Trophoblast cell (in vitro differentiated cells and primary cell): ENCODE measurements around the gene COL1A2.

Experiments used
- DNase-seq, 2 donors: peaks; one replicate each; pipeline ENCODE4 v3.0.0-alpha.2; 2016
- H2AFZ ChIP-seq: 2 replicates; pipeline ENCODE4 v1.6.1; 2013; ENCODE audit warnings: low read length, moderate library complexity, mild to moderate bottlenecking; ENCODE audit not compliant: insufficient read depth, poor library complexity
- H2AK5ac ChIP-seq: 2 replicates; pipeline ENCODE4 v1.6.1; 2013; ENCODE audit warnings: mild to moderate bottlenecking, low read length
- H2BK120ac ChIP-seq: 2 replicates; pipeline ENCODE4 v1.6.1; 2013; ENCODE audit warnings: low read length, mild to moderate bottlenecking, moderate library complexity; ENCODE audit not compliant: insufficient read depth, poor library complexity
- H2BK12ac ChIP-seq: 2 replicates; pipeline ENCODE4 v1.6.1; 2013; ENCODE audit warnings: mild to moderate bottlenecking, low read length, moderate library complexity
- H2BK5ac ChIP-seq: 2 replicates; pipeline ENCODE4 v1.6.1; 2013; ENCODE audit warnings: low read length, low read depth, moderate library complexity, mild to moderate bottlenecking; ENCODE audit not compliant: poor library complexity
- H3K14ac ChIP-seq: 2 replicates; pipeline ENCODE4 v1.6.1; 2013; ENCODE audit warnings: mild to moderate bottlenecking, low read length
- H3K18ac ChIP-seq: 2 replicates; pipeline ENCODE4 v1.6.1; 2013; ENCODE audit warnings: mild to moderate bottlenecking, low read length
- H3K23ac ChIP-seq: 2 replicates; pipeline ENCODE4 v1.6.1; 2013; ENCODE audit warnings: low read length
- H3K27ac ChIP-seq: 2 replicates; pipeline ENCODE4 v1.5.1; 2013; ENCODE audit warnings: low read depth, mild to moderate bottlenecking, inconsistent platforms, low read length, moderate library complexity
- H3K27me3 ChIP-seq: 2 replicates; pipeline ENCODE4 v1.6.1; 2013; ENCODE audit warnings: inconsistent platforms, mild to moderate bottlenecking, low read length, moderate library complexity; ENCODE audit not compliant: insufficient read depth
- H3K36me3 ChIP-seq, 2 experiments: 1 replicate in 1 of 2; 2 replicates in 1 of 2; pipeline ENCODE4 v1.6.1; 2013; ENCODE audit warnings: low read length in 2 of 2, mild to moderate bottlenecking in 2 of 2, moderate library complexity in 1 of 2; ENCODE audit not compliant: insufficient read depth in 2 of 2, control insufficient read depth in 1 of 2
- H3K4ac ChIP-seq: 2 replicates; pipeline ENCODE4 v1.6.1; 2013; ENCODE audit warnings: low read depth, mild to moderate bottlenecking, low read length, moderate library complexity
- H3K4me1 ChIP-seq, 2 experiments: 1 replicate in 1 of 2; 2 replicates in 1 of 2; pipeline ENCODE4 v1.6.1; 2013; ENCODE audit warnings: low read length in 2 of 2, mild to moderate bottlenecking in 2 of 2, moderate library complexity in 1 of 2; ENCODE audit not compliant: insufficient read depth in 2 of 2, control insufficient read depth in 1 of 2
- H3K4me2 ChIP-seq: 2 replicates; pipeline ENCODE4 v1.6.1; 2013; ENCODE audit warnings: inconsistent platforms, mild to moderate bottlenecking, low read length, moderate library complexity
- H3K4me3 ChIP-seq: 2 replicates; pipeline ENCODE4 v1.5.1; 2013; ENCODE audit warnings: mild to moderate bottlenecking, low read depth, low read length, inconsistent platforms
- H3K79me1 ChIP-seq: one replicate; pipeline ENCODE4 v1.6.1; 2013; ENCODE audit warnings: low read length
- H3K79me2 ChIP-seq: 2 replicates; pipeline ENCODE4 v1.6.1; 2013; ENCODE audit warnings: low read length, mild to moderate bottlenecking; ENCODE audit not compliant: control insufficient read depth, insufficient read depth, poor library complexity
- H3K9ac ChIP-seq: 2 replicates; pipeline ENCODE4 v1.6.1; 2013; ENCODE audit warnings: mild to moderate bottlenecking, low read length
- H3K9me3 ChIP-seq: 2 replicates; pipeline ENCODE4 v1.6.1; 2013; ENCODE audit warnings: low read depth, mild to moderate bottlenecking, control low read depth, inconsistent platforms, low read length; ENCODE audit not compliant: insufficient read depth
- H4K12ac ChIP-seq: 2 replicates; pipeline ENCODE4 v1.6.1; 2013; ENCODE audit warnings: low read depth, mild to moderate bottlenecking, low read length, moderate library complexity
- H4K8ac ChIP-seq: 2 replicates; pipeline ENCODE4 v1.6.1; 2013; ENCODE audit warnings: low read depth, mild to moderate bottlenecking, low read length, moderate library complexity
- H4K91ac ChIP-seq: one replicate; pipeline ENCODE4 v1.6.1; 2013; ENCODE audit warnings: low read depth, mild to moderate bottlenecking, low read length, moderate library complexity
- WGBS: extraction: QIAGEN DNeasy Blood & Tissue Kit; methylation state at CpG from one replicate; pipeline ENCODE4 v1.1.7; 2013; ENCODE audit warnings: missing lambda C conversion rate; ENCODE audit not compliant: insufficient read length, insufficient coverage; ENCODE audit errors: extremely low coverage; 5-methylcytosine and 5-hydroxymethylcytosine counted together

COL1A2 gene

DNA sequence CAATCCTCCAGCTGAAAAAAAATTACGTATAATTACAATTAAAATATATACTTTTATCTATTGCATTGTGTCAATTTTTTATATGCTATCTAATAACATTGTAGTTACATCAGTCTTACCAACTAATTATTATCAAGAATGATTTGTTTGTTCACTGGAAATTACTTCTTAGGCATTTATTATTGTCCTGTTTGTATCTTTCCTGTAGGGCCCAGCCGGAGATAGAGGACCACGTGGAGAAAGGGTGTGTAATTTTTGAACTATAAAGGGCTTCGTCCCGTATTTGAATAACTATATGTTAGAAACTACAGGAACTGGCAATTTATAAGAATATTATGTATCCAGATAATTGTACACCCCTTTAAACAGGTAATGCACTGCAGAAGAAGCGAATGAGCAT lies 4.1 kb downstream of the COL1A2 start:
- no peak overlapping the region for H3K27ac ChIP-seq
- no peak overlapping the region for H4K91ac ChIP-seq
- WGBS = no CpG with 5 or more reads among the region's 6 CpGs
- H3K4me1 ChIP-seq = peaks cover 3% of the 10 kb centered on the region in 2 experiments
- H3K36me3 ChIP-seq = peaks cover 2 to 9% of the 10 kb centered on the region in 2 experiments
- no peak overlapping the region for H3K4me3 ChIP-seq
- no peak overlapping the region for H4K12ac ChIP-seq
- H3K79me1 ChIP-seq = peaks cover 15% of the 10 kb centered on the region
- peaks cover 3% of the 10 kb centered on the region for H3K79me2 ChIP-seq
- H3K9me3 ChIP-seq = no peaks in the 10 kb centered on the region
- H2BK5ac ChIP-seq = no peak overlapping the region
- no peak overlapping the region for H2AFZ ChIP-seq
- no peak overlapping the region for H4K8ac ChIP-seq
- H2AK5ac ChIP-seq = no peak overlapping the region
- H3K23ac ChIP-seq = no peak overlapping the region
- H2BK12ac ChIP-seq = no peak overlapping the region
- no peak overlapping the region for H3K14ac ChIP-seq
- H3K18ac ChIP-seq = no peak overlapping the region
- no peak overlapping the region for H3K4me2 ChIP-seq
- DNase-seq = no peak
- H3K9ac ChIP-seq = no peak overlapping the region
- H3K27me3 ChIP-seq = no peaks in the 10 kb centered on the region
- H3K4ac ChIP-seq = no peak overlapping the region
- H2BK120ac ChIP-seq = no peak overlapping the region

DNA sequence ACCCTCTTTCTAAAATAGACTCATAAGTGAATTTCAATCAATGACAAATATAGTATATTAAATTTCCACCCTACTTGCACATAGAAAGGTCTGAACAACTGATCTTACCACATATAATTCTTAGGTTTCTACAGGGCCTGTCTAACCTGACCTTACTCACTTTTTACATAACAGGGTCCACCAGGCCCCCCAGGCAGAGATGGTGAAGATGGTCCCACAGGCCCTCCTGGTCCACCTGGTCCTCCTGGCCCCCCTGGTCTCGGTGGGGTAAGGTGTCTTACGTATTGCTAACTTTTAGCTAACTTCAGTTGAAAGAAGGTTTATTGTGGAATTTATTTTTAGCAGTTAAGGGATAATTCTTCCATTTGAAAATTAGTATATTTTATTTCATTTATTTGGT lies 5.3 kb downstream of the COL1A2 start:
- Histone ChIP-seq H2BK120ac (no peak overlapping the region), H2AFZ (no peak overlapping the region), H4K8ac (no peak overlapping the region), H3K9ac (no peak overlapping the region), H4K12ac (no peak overlapping the region), H3K79me1 (peaks cover 7% of the 10 kb centered on the region), H2BK12ac (no peak overlapping the region), H2AK5ac (no peak overlapping the region), H3K4ac (no peak overlapping the region), H3K18ac (no peak overlapping the region), H3K14ac (no peak overlapping the region), H3K23ac (no peak overlapping the region), H2BK5ac (no peak overlapping the region), H3K36me3 (peaks cover 4 to 17% of the 10 kb centered on the region in 2 experiments), H3K9me3 (no peaks in the 10 kb centered on the region), H3K4me3 (no peak overlapping the region), H3K79me2 (peaks cover under 1% of the 10 kb centered on the region), H4K91ac (no peak overlapping the region), H3K4me1 (no peaks in the 10 kb centered on the region), H3K27ac (no peak overlapping the region), H3K4me2 (no peak overlapping the region), H3K27me3 (no peaks in the 10 kb centered on the region)
- no peak for DNase-seq
- WGBS = no CpG with 5 or more reads among the region's 2 CpGs

DNA sequence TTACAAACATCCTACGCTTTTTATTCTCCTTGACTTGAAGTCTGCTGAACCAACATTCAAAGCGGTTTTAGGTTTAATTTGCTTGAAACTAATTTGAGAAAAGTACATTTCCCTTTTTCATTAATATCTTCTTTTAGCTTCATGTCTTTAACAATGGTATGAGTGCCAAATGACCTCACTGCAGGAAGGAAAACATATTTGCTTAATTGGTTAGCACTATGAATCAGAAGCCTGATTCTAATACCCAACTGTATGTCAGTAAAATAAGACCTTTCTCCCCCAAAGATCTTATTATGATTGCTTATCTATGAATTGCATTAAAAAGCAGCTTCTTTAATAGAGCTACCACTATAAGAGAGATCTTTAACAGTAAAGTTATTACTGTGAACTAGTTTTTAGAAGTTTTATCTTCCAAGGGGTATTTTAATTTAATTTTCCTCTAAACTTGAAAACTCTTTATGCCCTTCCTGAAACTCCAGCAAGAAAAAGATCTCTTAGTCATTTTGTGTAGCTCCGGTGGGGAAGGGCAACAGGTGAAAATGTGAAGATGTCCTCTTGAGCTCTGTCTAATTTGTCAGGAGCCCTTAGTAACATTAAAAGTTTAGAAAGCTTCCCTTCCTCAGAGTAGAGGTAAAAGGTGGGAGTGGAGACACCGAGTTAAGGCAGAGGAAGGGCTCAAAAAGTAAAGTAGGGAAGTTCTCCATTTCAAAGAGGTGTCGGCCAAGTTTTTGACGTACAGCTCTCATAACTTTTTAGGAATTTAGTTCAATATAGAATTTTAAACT lies 6.1 kb downstream of the COL1A2 start:
- Histone ChIP-seq H3K4me3 (no peak overlapping the region), H4K91ac (no peak overlapping the region), H3K18ac (no peak overlapping the region), H2BK12ac (no peak overlapping the region), H3K14ac (no peak overlapping the region), H3K27me3 (no peaks in the 10 kb centered on the region), H2AFZ (no peak overlapping the region), H3K4ac (no peak overlapping the region), H3K23ac (no peak overlapping the region), H3K4me2 (no peak overlapping the region), H2BK5ac (no peak overlapping the region), H3K4me1 (no peaks in the 10 kb centered on the region), H3K9me3 (no peaks in the 10 kb centered on the region), H2BK120ac (no peak overlapping the region), H3K79me2 (no peaks in the 10 kb centered on the region), H3K79me1 (peaks cover 3% of the 10 kb centered on the region), H3K9ac (no peak overlapping the region), H2AK5ac (no peak overlapping the region), H4K8ac (no peak overlapping the region), H4K12ac (no peak overlapping the region), H3K36me3 (peaks cover 4 to 18% of the 10 kb centered on the region in 2 experiments), H3K27ac (no peak overlapping the region)
- no peak for DNase-seq
- no CpG with 5 or more reads among the region's 6 CpGs for WGBS

DNA sequence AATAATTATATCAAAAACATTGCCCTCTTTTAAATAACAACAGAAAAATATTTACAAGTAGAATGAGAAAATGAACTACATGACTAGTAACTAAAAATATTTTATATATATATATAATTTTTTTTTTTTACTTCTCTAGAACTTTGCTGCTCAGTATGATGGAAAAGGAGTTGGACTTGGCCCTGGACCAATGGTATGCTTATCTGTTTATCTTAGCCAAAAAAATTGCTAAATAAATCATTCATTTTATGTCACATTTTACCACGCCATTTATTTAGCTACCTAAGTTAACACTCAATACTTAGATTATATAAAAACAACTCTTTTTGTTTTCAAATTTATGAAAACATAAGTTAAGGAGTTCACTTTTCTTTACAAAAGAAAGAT lies 6.7 kb downstream of the COL1A2 start:
- Histone ChIP-seq H2BK5ac (no peak overlapping the region), H3K9me3 (no peaks in the 10 kb centered on the region), H3K79me2 (no peaks in the 10 kb centered on the region), H3K27me3 (no peaks in the 10 kb centered on the region), H2AFZ (no peak overlapping the region), H3K79me1 (no peaks in the 10 kb centered on the region), H3K4me3 (no peak overlapping the region), H3K18ac (no peak overlapping the region), H3K4me1 (no peaks in the 10 kb centered on the region), H2AK5ac (no peak overlapping the region), H2BK12ac (no peak overlapping the region), H3K14ac (no peak overlapping the region), H4K8ac (no peak overlapping the region), H4K12ac (no peak overlapping the region), H3K4ac (no peak overlapping the region), H3K4me2 (no peak overlapping the region), H3K23ac (no peak overlapping the region), H3K27ac (no peak overlapping the region), H3K36me3 (peaks cover 4 to 21% of the 10 kb centered on the region in 2 experiments), H3K9ac (no peak overlapping the region), H4K91ac (no peak overlapping the region), H2BK120ac (no peak overlapping the region)
- no peak for DNase-seq
- no CpG with 5 or more reads among the region's 1 CpG for WGBS
